B cell (primary cell): Measurements from ENCODE around the gene NBL1. TPM values are rescaled to one million over a fixed set of nuclear protein-coding genes. Genes with fewer than 3 reads are reported as not detected.

Experiments used
- ATAC-seq: fragments of 200-7000 bp; cut with Tn5 transposase; one replicate; pipeline ENCODE4 v1.10.0; 2021; ENCODE audit warnings: low read depth, mild to moderate bottlenecking, moderate number of reproducible peaks, moderate library complexity
- CTCF ChIA-PET: fragments of 350-600 bp; sonication (Branson Sonifier 250); formaldehyde crosslinking; loops from one replicate; lab custom pipeline; 2021; ENCODE audit warnings: antibody characterized with exemption, inconsistent platforms; lab: Charles Lee
- POLR2A ChIA-PET: fragments of 350-600 bp; sonication (Branson Sonifier 250); formaldehyde crosslinking; loops from one replicate; lab custom pipeline; 2021; ENCODE audit warnings: antibody characterized with exemption; lab: Charles Lee
- DNase-seq: peaks from one replicate; pipeline ENCODE4 v3.0.0; 2013
- H2AFZ ChIP-seq: 2 replicates; pipeline ENCODE4 v1.6.1; 2012; ENCODE audit warnings: mild to moderate bottlenecking, low read depth, low read length; ENCODE audit not compliant: insufficient read depth, poor library complexity, severe bottlenecking
- H3K27ac ChIP-seq, 2 donors: 1 replicate in 1 of 2; 2 replicates in 1 of 2; pipeline ENCODE4 v1.5.1; 2012 to 2013; ENCODE audit warnings: low read length in 2 of 2, mild to moderate bottlenecking in 2 of 2, moderate library complexity in 1 of 2
- H3K27me3 ChIP-seq, 4 experiments: fragments of 200-600 bp in 1 of 4; sonication (generic) in 1 of 4; replicated peaks in 1 of 4; 1 replicate in 2 of 4; 2 replicates in 2 of 4; pipeline versions ENCODE4 v1.6.1 to v1.7.0; 2013 to 2016; ENCODE audit warnings: low read length in 3 of 4, mild to moderate bottlenecking in 2 of 4, mixed read lengths in 1 of 4, moderate library complexity in 1 of 4; ENCODE audit not compliant: insufficient read depth in 4 of 4, control insufficient read depth in 3 of 4; ENCODE audit errors: control extremely low read depth in 1 of 4
- H3K36me3 ChIP-seq, 2 experiments: replicated peaks in 1 of 2; 1 replicate in 1 of 2; 2 replicates in 1 of 2; pipeline versions ENCODE4 v1.6.1 to v1.7.1; 2013; ENCODE audit warnings: low read length in 1 of 2; ENCODE audit not compliant: insufficient read depth in 2 of 2, control insufficient read depth in 1 of 2; ENCODE audit errors: control extremely low read depth in 1 of 2, extremely low read depth in 1 of 2
- H3K4me1 ChIP-seq, 2 donors: fragments of 200-600 bp in 1 of 2; sonication (generic) in 1 of 2; 1 replicate in 1 of 2; 2 replicates in 1 of 2; pipeline versions ENCODE4 v1.5.1 to v1.6.1; 2013 to 2017; ENCODE audit warnings: low read length in 2 of 2; ENCODE audit not compliant: control insufficient read depth in 2 of 2, insufficient read depth in 2 of 2
- H3K4me2 ChIP-seq: replicated peaks from 2 replicates; pipeline ENCODE3; 2012; ENCODE audit warnings: mild to moderate bottlenecking, low read depth, low read length; ENCODE audit not compliant: poor library complexity, severe bottlenecking
- H3K4me3 ChIP-seq, 5 experiments: fragments of 200-600 bp in 1 of 5; sonication (generic) in 1 of 5; 1 replicate in 3 of 5; 2 replicates in 2 of 5; pipeline versions ENCODE4 v1.5.1 to v1.7.0; 2011 to 2016; ENCODE audit warnings: low read length in 4 of 5, mild to moderate bottlenecking in 4 of 5, low read depth in 2 of 5, control low read depth in 1 of 5, moderate library complexity in 1 of 5; ENCODE audit not compliant: insufficient read depth in 1 of 5; ENCODE audit errors: control extremely low read depth in 1 of 5, extremely low read depth in 1 of 5
- H3K79me2 ChIP-seq: fragments of 200-600 bp; sonication (generic); one replicate; pipeline ENCODE4 v1.6.0; 2016; ENCODE audit warnings: low read length; ENCODE audit not compliant: control insufficient read depth, insufficient read depth
- H3K9ac ChIP-seq: fragments of 200-600 bp; sonication (generic); 2 replicates; pipeline ENCODE4 v1.6.1; 2017; ENCODE audit warnings: mild to moderate bottlenecking, low read length, moderate library complexity
- H3K9me3 ChIP-seq, 3 donors: one replicate each; pipeline versions ENCODE4 v1.6.1 to v1.7.1; 2013; ENCODE audit warnings: low read length in 2 of 3; ENCODE audit not compliant: control insufficient read depth in 2 of 3, insufficient read depth in 1 of 3; ENCODE audit errors: control extremely low read depth in 1 of 3
- H4K20me1 ChIP-seq: 2 replicates; pipeline ENCODE4 v1.6.0; 2012; ENCODE audit warnings: mild to moderate bottlenecking, low read length; ENCODE audit not compliant: insufficient read depth, control insufficient read depth, poor library complexity, severe bottlenecking
- H3K27ac Mint-ChIP-seq: one replicate; pipeline ENCODE4 v1.8.0; 2021; ENCODE audit warnings: mixed read lengths
- H3K27me3 Mint-ChIP-seq: one replicate; pipeline ENCODE4 v1.8.0; 2021; ENCODE audit warnings: mixed read lengths
- H3K4me1 Mint-ChIP-seq: one replicate; pipeline ENCODE4 v1.8.0; 2021; ENCODE audit warnings: mixed read lengths
- H3K4me3 Mint-ChIP-seq: one replicate; pipeline ENCODE4 v1.8.0; 2021; ENCODE audit warnings: mixed read lengths
- H3K9me3 Mint-ChIP-seq: one replicate; pipeline ENCODE4 v1.8.0; 2022; ENCODE audit warnings: mixed read lengths; ENCODE audit not compliant: insufficient read depth
- CTCF ChIP-seq: fragments of 200-600 bp; IDR thresholded peaks from one replicate; pipeline ENCODE4 v1.8.0; 2022; ENCODE audit warnings: antibody characterized with exemption, mild to moderate bottlenecking
- EZH2 ChIP-seq: IDR thresholded peaks from 2 replicates; pipeline ENCODE4 v1.6.1; 2012; ENCODE audit warnings: borderline replicate concordance, low read depth, mild to moderate bottlenecking, moderate library complexity, low read length; ENCODE audit not compliant: insufficient read depth, poor library complexity, severe bottlenecking
- WGBS: methylation state at CpG from one replicate; pipeline ENCODE4 v1.1.5; 2013; ENCODE audit warnings: missing lambda C conversion rate; ENCODE audit not compliant: insufficient coverage; 5-methylcytosine and 5-hydroxymethylcytosine counted together
- intact Hi-C: fragments of 100-400 bp; cut with micrococcal nuclease; formaldehyde crosslinking; loops from one replicate; pipeline ENCODE4 v1.10.0; 2022
- polyA plus RNA-seq: library from polyadenylated mRNA; depleted of rRNA; stranded (reverse); fragments of >200 nt; gene quantifications from 2 replicates; pipeline ENCODE4 v1.2.3, GENCODE V29; 2012
- total RNA-seq, 2 donors: library from RNA; stranded (reverse); fragments of 120-200 nt in 1 of 2; gene quantifications; 1 replicate in 1 of 2; 2 replicates in 1 of 2; pipeline versions ENCODE4 v1.2.3 to v1.2.4, GENCODE V29; 2013 to 2022

Gene NBL1
- total and polyA plus RNA-seq, 2 donors (not counting 1 experiment from before 2014, with no cell fraction given): 0.74 to 0.97 TPM

- intact Hi-C loops: no loop called here
- Histone ChIP-seq H3K9me3 (peaks cover 0 to 4% (median 0%) of the 10 kb centered on the region in 3 donors), H3K27me3 (no peaks in the 10 kb centered on the region), H3K4me2 (no peak overlapping the region), H3K79me2 (no peaks in the 10 kb centered on the region), H2AFZ (no peak overlapping the region), H3K27ac (no peak overlapping the region), H3K4me3 (no peak overlapping the region), H3K4me1 (no peaks in the 10 kb centered on the region), H3K9ac (no peak overlapping the region), H4K20me1 (no peaks in the 10 kb centered on the region), H3K36me3 (peaks cover 0 to 6% of the 10 kb centered on the region in 2 experiments)
- ChIA-PET POLR2A (interaction anchor here (0.5 kb wide), 1 partner anchor 141 kb away, joined by 5 read pairs; no protein-coding TSS in a partner anchor), CTCF (no interaction called here)
- H3K4me3 Mint-ChIP-seq: no peak overlapping the region
- TF ChIP-seq CTCF (no peak), EZH2 (no peak)
- no peaks in the 10 kb centered on the region for H3K9me3 Mint-ChIP-seq
- DNase-seq (no peak), ATAC-seq (no peak)
- H3K27me3 Mint-ChIP-seq: peaks cover 2% of the 10 kb centered on the region
- H3K27ac Mint-ChIP-seq: no peak overlapping the region
- no peaks in the 10 kb centered on the region for H3K4me1 Mint-ChIP-seq
- WGBS: 100% methylated on average over 3 of the region's 3 CpGs
Measured at GRCh38 chr1:19682257-19682656, 38.1 kb downstream of the NBL1 start.

GRCh38 chr1:19682901-19683300 lies 38.8 kb downstream of the NBL1 start:
- Histone ChIP-seq H4K20me1 (no peaks in the 10 kb centered on the region), H3K9ac (no peak overlapping the region), H3K4me1 (no peaks in the 10 kb centered on the region), H3K27ac (no peak overlapping the region), H3K9me3 (peaks cover 0 to 10% (median 0%) of the 10 kb centered on the region in 3 donors), H3K4me3 (no peak overlapping the region), H3K4me2 (no peak overlapping the region), H3K27me3 (no peaks in the 10 kb centered on the region), H3K79me2 (no peaks in the 10 kb centered on the region), H2AFZ (no peak overlapping the region), H3K36me3 (peaks cover 0 to 12% of the 10 kb centered on the region in 2 experiments)
- H3K4me3 Mint-ChIP-seq: no peak overlapping the region
- H3K27ac Mint-ChIP-seq: no peak overlapping the region
- WGBS: 96% methylated on average over 7 of the region's 7 CpGs
- DNase-seq (no peak), ATAC-seq (no peak)
- intact Hi-C loops: no loop called here
- TF ChIP-seq EZH2 (no peak), CTCF (no peak)
- CTCF ChIA-PET: interaction anchor here (0.7 to 1.1 kb wide), 2 partner anchors 29 to 116 kb away, joined by 4 read pairs; no protein-coding TSS in a partner anchor
- H3K4me1 Mint-ChIP-seq: no peaks in the 10 kb centered on the region
- H3K27me3 Mint-ChIP-seq: no peaks in the 10 kb centered on the region
- POLR2A ChIA-PET: interaction anchor here (0.5 to 0.7 kb wide), 2 partner anchors 98 to 141 kb away, joined by 5 read pairs; no protein-coding TSS in a partner anchor
- H3K9me3 Mint-ChIP-seq: no peaks in the 10 kb centered on the region
